Mesendoderm (in vitro differentiated cells): ENCODE data around the gene CFAP61.

Experiments
- DNase-seq: peaks from one replicate; pipeline ENCODE4 v3.0.0; 2013
- H2AK5ac ChIP-seq: 2 replicates; pipeline ENCODE4 v1.6.1; 2013; ENCODE audit warnings: low read length, inconsistent platforms
- H2BK120ac ChIP-seq: 2 replicates; pipeline ENCODE4 v1.6.1; 2013; ENCODE audit warnings: low read depth, mild to moderate bottlenecking, low read length, moderate library complexity, mixed read lengths
- H2BK15ac ChIP-seq: replicated peaks from 2 replicates; pipeline ENCODE4 v1.6.1; 2013; ENCODE audit warnings: low read depth, mild to moderate bottlenecking, moderate library complexity
- H2BK5ac ChIP-seq: 2 replicates; pipeline ENCODE4 v1.6.1; 2013; ENCODE audit warnings: low read length, inconsistent platforms
- H3K18ac ChIP-seq: 2 replicates; pipeline ENCODE4 v1.6.1; 2013; ENCODE audit warnings: mild to moderate bottlenecking, low read length, mixed read lengths
- H3K23ac ChIP-seq: one replicate; pipeline ENCODE4 v1.6.1; 2013; ENCODE audit warnings: low read length
- H3K27ac ChIP-seq: 2 replicates; pipeline ENCODE4 v1.5.1; 2013; ENCODE audit warnings: low read depth, mild to moderate bottlenecking, inconsistent platforms, low read length, moderate library complexity
- H3K27me3 ChIP-seq: 2 replicates; pipeline ENCODE4 v1.6.1; 2013; ENCODE audit warnings: low read length, control low read depth, mild to moderate bottlenecking, inconsistent platforms; ENCODE audit not compliant: insufficient read depth, poor library complexity
- H3K36me3 ChIP-seq: 2 replicates; pipeline ENCODE4 v1.6.1; 2013; ENCODE audit warnings: low read length, inconsistent platforms; ENCODE audit not compliant: control insufficient read depth, insufficient read depth
- H3K4ac ChIP-seq: one replicate; pipeline ENCODE4 v1.6.1; 2013; ENCODE audit warnings: low read depth, mild to moderate bottlenecking, low read length, moderate library complexity
- H3K4me1 ChIP-seq: 2 replicates; pipeline ENCODE4 v1.6.1; 2013; ENCODE audit warnings: low read depth, low read length, inconsistent platforms; ENCODE audit not compliant: control insufficient read depth
- H3K4me2 ChIP-seq: 2 replicates; pipeline ENCODE4 v1.6.1; 2013; ENCODE audit warnings: low read length
- H3K4me3 ChIP-seq: 2 replicates; pipeline ENCODE4 v1.5.1; 2013; ENCODE audit warnings: mild to moderate bottlenecking, low read length
- H3K56ac ChIP-seq: one replicate; pipeline ENCODE4 v1.6.1; 2013; ENCODE audit warnings: low read length
- H3K79me1 ChIP-seq: 2 replicates; pipeline ENCODE4 v1.6.1; 2013; ENCODE audit warnings: low read length, inconsistent platforms
- H3K79me2 ChIP-seq: 2 replicates; pipeline ENCODE4 v1.6.1; 2013; ENCODE audit warnings: mild to moderate bottlenecking, low read length; ENCODE audit not compliant: control insufficient read depth, insufficient read depth
- H3K9ac ChIP-seq: 2 replicates; pipeline ENCODE4 v1.6.1; 2013; ENCODE audit warnings: low read length, inconsistent platforms
- H4K5ac ChIP-seq: one replicate; pipeline ENCODE4 v1.6.1; 2013; ENCODE audit warnings: low read length
- H4K8ac ChIP-seq: one replicate; pipeline ENCODE4 v1.6.1; 2013; ENCODE audit warnings: low read depth, mild to moderate bottlenecking, control low read depth, low read length, moderate library complexity
- WGBS: extraction: QIAGEN DNeasy Blood & Tissue Kit; methylation state at CpG from one replicate; pipeline ENCODE4 v1.1.7; 2013; ENCODE audit warnings: low lambda C conversion rate, missing lambda C conversion rate; ENCODE audit not compliant: insufficient coverage; ENCODE audit errors: extremely low coverage; 5-methylcytosine and 5-hydroxymethylcytosine counted together

The CFAP61 gene

DNA sequence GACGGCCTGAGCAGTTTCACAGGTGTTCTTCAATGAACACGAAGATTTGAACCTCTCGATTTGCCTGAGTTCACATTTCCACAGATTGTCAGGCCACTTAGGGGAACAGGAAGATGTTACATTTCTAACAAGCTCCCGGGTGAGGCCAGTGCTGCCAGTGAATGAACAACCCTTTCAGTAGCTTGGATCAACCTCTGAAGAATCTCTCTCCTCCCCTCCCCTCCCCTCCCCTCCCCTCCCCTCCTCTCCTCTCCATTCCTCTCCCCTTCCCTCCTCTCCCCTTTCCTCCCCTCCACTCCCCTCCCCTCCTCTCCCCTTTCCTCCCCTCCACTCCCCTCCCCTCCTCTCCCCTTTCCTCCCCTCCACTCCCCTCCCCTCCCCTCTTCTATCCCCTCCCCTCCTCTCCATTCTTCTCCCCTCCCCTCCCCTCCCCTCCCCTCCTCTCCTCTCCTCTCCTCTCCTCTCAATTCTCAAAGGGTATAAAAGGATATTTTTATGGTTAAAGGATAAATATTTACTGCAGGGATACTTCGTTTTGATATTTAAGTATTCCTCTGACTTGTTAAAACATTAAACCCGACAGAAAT is 201.5 kb downstream of the CFAP61 start:
- H3K4me2 ChIP-seq = no peak overlapping the region
- no peak overlapping the region for H4K8ac ChIP-seq
- H2BK120ac ChIP-seq = no peak overlapping the region
- no peak overlapping the region for H3K27ac ChIP-seq
- H2BK5ac ChIP-seq = no peak overlapping the region
- H3K18ac ChIP-seq = no peak overlapping the region
- H3K4me1 ChIP-seq = no peaks in the 10 kb centered on the region
- no peak overlapping the region for H2BK15ac ChIP-seq
- no peak overlapping the region for H3K23ac ChIP-seq
- H3K27me3 ChIP-seq = no peaks in the 10 kb centered on the region
- no peak overlapping the region for H4K5ac ChIP-seq
- H3K36me3 ChIP-seq = no peaks in the 10 kb centered on the region
- no peak overlapping the region for H3K9ac ChIP-seq
- H3K4ac ChIP-seq = no peak overlapping the region
- H3K4me3 ChIP-seq = no peak overlapping the region
- DNase-seq = no peak
- H2AK5ac ChIP-seq = no peak overlapping the region
- no peak overlapping the region for H3K56ac ChIP-seq
- H3K79me2 ChIP-seq = no peaks in the 10 kb centered on the region
- H3K79me1 ChIP-seq = no peaks in the 10 kb centered on the region
- no CpG with 5 or more reads among the region's 6 CpGs for WGBS

- no peak overlapping the region for H2BK120ac ChIP-seq
- no peaks in the 10 kb centered on the region for H3K79me2 ChIP-seq
- H2BK15ac ChIP-seq = no peak overlapping the region
- no peak overlapping the region for H3K27ac ChIP-seq
- no peak overlapping the region for H3K56ac ChIP-seq
- H3K9ac ChIP-seq = no peak overlapping the region
- no peak for DNase-seq
- no peaks in the 10 kb centered on the region for H3K27me3 ChIP-seq
- no peak overlapping the region for H3K4me3 ChIP-seq
- H3K23ac ChIP-seq = no peak overlapping the region
- no peaks in the 10 kb centered on the region for H3K36me3 ChIP-seq
- no peak overlapping the region for H3K4me2 ChIP-seq
- no peak overlapping the region for H4K5ac ChIP-seq
- H4K8ac ChIP-seq = no peak overlapping the region
- no peak overlapping the region for H2BK5ac ChIP-seq
- H2AK5ac ChIP-seq = no peak overlapping the region
- H3K4me1 ChIP-seq = no peaks in the 10 kb centered on the region
- no peaks in the 10 kb centered on the region for H3K79me1 ChIP-seq
- H3K18ac ChIP-seq = no peak overlapping the region
- no peak overlapping the region for H3K4ac ChIP-seq
- no CpG with 5 or more reads among the region's 3 CpGs for WGBS
Observed at GRCh38 chr20:20255099-20255498, 202.8 kb downstream of the CFAP61 start.

DNA sequence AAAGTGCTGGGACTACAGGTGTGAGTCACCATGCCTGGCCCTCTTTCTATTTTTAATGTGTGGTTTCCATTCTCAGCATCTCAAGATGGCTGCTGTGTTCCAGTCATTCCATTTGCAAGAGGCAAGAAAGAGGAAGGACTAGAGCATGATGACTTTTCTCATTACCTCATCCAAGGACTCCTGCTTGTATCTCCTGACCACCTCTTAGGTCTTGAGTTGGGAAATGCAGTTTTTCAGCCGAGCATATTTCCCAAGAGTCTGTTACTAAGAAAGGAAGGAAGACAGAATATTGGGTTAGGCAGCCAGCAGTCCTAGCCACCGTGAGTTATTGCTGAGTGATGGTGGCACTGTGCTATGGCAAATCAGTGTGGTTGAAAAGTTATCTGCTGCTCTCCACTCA is 207.2 kb downstream of the CFAP61 start:
- Histone ChIP-seq H4K8ac (no peak overlapping the region), H3K9ac (no peak overlapping the region), H3K27me3 (no peaks in the 10 kb centered on the region), H3K23ac (no peak overlapping the region), H2BK15ac (no peak overlapping the region), H3K27ac (no peak overlapping the region), H3K79me1 (no peaks in the 10 kb centered on the region), H3K4me1 (no peaks in the 10 kb centered on the region), H2BK120ac (no peak overlapping the region), H3K4me3 (no peak overlapping the region), H2BK5ac (no peak overlapping the region), H3K4me2 (no peak overlapping the region), H3K56ac (no peak overlapping the region), H3K36me3 (no peaks in the 10 kb centered on the region), H3K4ac (no peak overlapping the region), H3K18ac (no peak overlapping the region), H2AK5ac (no peak overlapping the region), H4K5ac (no peak overlapping the region), H3K79me2 (no peaks in the 10 kb centered on the region)
- DNase-seq = no peak
- no CpG with 5 or more reads among the region's 2 CpGs for WGBS

DNA sequence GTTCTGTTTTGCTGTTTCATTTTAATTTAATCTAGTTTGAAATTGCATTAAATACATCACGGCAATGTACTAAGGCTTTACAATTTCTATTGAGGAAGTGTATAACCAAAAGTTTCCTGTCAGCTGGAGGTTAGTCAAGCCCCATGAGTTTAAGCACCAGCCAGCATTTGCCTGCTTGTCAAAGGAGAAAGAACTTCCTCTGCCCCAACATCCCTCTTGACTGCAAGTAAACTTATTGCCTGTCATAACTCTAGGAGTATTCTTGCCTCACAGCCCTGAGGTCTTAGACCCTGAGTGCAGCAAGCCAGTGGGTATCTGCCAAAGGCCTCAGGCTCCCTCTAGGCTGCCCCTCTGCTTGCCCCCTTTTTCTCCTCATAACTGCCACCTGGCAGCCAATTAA is 208.8 kb downstream of the CFAP61 start:
- Histone ChIP-seq H3K4me3 (no peak overlapping the region), H3K4me1 (no peaks in the 10 kb centered on the region), H3K79me1 (no peaks in the 10 kb centered on the region), H3K4ac (no peak overlapping the region), H3K18ac (no peak overlapping the region), H2BK5ac (no peak overlapping the region), H4K8ac (no peak overlapping the region), H3K36me3 (no peaks in the 10 kb centered on the region), H2AK5ac (no peak overlapping the region), H3K23ac (no peak overlapping the region), H3K27me3 (no peaks in the 10 kb centered on the region), H3K27ac (no peak overlapping the region), H2BK120ac (no peak overlapping the region), H3K9ac (no peak overlapping the region), H2BK15ac (no peak overlapping the region), H3K4me2 (no peak overlapping the region), H3K56ac (no peak overlapping the region), H3K79me2 (no peaks in the 10 kb centered on the region), H4K5ac (no peak overlapping the region)
- WGBS = no CpG with 5 or more reads among the region's 1 CpG
- DNase-seq = no peak

- no peak overlapping the region for H3K18ac ChIP-seq
- no peak overlapping the region for H3K4me2 ChIP-seq
- no peak overlapping the region for H3K56ac ChIP-seq
- H3K79me1 ChIP-seq = no peaks in the 10 kb centered on the region
- WGBS = no CpG with 5 or more reads among the region's 2 CpGs
- H3K23ac ChIP-seq = no peak overlapping the region
- no peaks in the 10 kb centered on the region for H3K79me2 ChIP-seq
- no peak overlapping the region for H4K8ac ChIP-seq
- no peak overlapping the region for H3K4ac ChIP-seq
- no peak overlapping the region for H3K9ac ChIP-seq
- H2BK120ac ChIP-seq = no peak overlapping the region
- H3K27me3 ChIP-seq = no peaks in the 10 kb centered on the region
- H2AK5ac ChIP-seq = no peak overlapping the region
- H3K36me3 ChIP-seq = no peaks in the 10 kb centered on the region
- H3K4me3 ChIP-seq = no peak overlapping the region
- H2BK15ac ChIP-seq = no peak overlapping the region
- H2BK5ac ChIP-seq = no peak overlapping the region
- peaks cover 2% of the 10 kb centered on the region for H3K4me1 ChIP-seq
- H3K27ac ChIP-seq = no peak overlapping the region
- DNase-seq = no peak
- H4K5ac ChIP-seq = no peak overlapping the region
Observed at GRCh38 chr20:20265210-20265609, 212.9 kb downstream of the CFAP61 start.

- H3K27ac ChIP-seq = no peak overlapping the region
- no peak overlapping the region for H3K23ac ChIP-seq
- no peak overlapping the region for H2BK15ac ChIP-seq
- H2BK5ac ChIP-seq = no peak overlapping the region
- no peaks in the 10 kb centered on the region for H3K36me3 ChIP-seq
- no peak for DNase-seq
- no peak overlapping the region for H3K9ac ChIP-seq
- no peaks in the 10 kb centered on the region for H3K79me1 ChIP-seq
- WGBS = no CpG with 5 or more reads among the region's 4 CpGs
- no peak overlapping the region for H3K4me2 ChIP-seq
- no peaks in the 10 kb centered on the region for H3K79me2 ChIP-seq
- H2AK5ac ChIP-seq = no peak overlapping the region
- H3K27me3 ChIP-seq = no peaks in the 10 kb centered on the region
- no peak overlapping the region for H3K4me3 ChIP-seq
- no peak overlapping the region for H3K18ac ChIP-seq
- H4K8ac ChIP-seq = no peak overlapping the region
- no peak overlapping the region for H2BK120ac ChIP-seq
- H3K56ac ChIP-seq = no peak overlapping the region
- peaks cover 2% of the 10 kb centered on the region for H3K4me1 ChIP-seq
- H4K5ac ChIP-seq = no peak overlapping the region
- no peak overlapping the region for H3K4ac ChIP-seq
Observed at GRCh38 chr20:20266552-20266951, 214.2 kb downstream of the CFAP61 start.
